ENCODE measurements around the gene EDN3. TPM values are rescaled to one million over a fixed set of nuclear protein-coding genes. Genes with fewer than 3 reads are reported as not detected.

Gene EDN3
- total RNA-seq, 1 donor from 2014 or later: not detected

DNA sequence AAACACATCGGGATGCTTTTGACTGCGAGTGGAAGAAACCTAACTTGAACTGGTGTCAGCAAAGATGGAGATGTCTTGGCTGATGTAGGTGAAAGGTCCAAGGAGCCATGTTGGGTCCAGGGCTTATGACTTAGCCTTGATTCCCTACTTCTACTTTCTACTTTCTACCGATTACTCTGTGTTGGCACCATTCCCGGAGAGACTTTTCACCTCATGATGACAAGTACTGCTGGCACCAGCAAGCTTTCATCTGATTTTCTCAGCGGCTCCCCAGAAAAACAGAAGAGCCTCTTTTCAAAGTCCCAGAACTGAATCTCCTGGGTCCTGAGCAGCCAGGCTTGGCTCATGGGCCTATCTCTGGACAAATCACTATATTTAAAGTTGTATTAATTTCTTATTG lies 4.9 kb upstream of the EDN3 start:
- TF ChIP-seq, protein P1, sequence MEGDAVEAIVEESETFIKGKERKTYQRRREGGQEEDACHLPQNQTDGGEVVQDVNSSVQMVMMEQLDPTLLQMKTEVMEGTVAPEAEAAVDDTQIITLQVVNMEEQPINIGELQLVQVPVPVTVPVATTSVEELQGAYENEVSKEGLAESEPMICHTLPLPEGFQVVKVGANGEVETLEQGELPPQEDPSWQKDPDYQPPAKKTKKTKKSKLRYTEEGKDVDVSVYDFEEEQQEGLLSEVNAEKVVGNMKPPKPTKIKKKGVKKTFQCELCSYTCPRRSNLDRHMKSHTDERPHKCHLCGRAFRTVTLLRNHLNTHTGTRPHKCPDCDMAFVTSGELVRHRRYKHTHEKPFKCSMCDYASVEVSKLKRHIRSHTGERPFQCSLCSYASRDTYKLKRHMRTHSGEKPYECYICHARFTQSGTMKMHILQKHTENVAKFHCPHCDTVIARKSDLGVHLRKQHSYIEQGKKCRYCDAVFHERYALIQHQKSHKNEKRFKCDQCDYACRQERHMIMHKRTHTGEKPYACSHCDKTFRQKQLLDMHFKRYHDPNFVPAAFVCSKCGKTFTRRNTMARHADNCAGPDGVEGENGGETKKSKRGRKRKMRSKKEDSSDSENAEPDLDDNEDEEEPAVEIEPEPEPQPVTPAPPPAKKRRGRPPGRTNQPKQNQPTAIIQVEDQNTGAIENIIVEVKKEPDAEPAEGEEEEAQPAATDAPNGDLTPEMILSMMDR (IDR thresholded peaks at IDR 0.05): no peak
- Mint-ChIP-seq H3K4me1 (no peaks in the 10 kb centered on the region), H3K27ac (no peak overlapping the region), H3K27me3 (peaks cover 45% of the 10 kb centered on the region), H3K36me3 (ENCODE audit: low read depth) (no peaks in the 10 kb centered on the region), H3K4me3 (no peak overlapping the region), H3K9me3 (no peaks in the 10 kb centered on the region)
- ChIA-PET POLR2A (no interaction called here), CTCF (no interaction called here)
- no peak for ATAC-seq (ENCODE audit: low read depth)
- intact Hi-C loops (cut with micrococcal nuclease): no loop called here
- no peak for DNase-seq

DNA sequence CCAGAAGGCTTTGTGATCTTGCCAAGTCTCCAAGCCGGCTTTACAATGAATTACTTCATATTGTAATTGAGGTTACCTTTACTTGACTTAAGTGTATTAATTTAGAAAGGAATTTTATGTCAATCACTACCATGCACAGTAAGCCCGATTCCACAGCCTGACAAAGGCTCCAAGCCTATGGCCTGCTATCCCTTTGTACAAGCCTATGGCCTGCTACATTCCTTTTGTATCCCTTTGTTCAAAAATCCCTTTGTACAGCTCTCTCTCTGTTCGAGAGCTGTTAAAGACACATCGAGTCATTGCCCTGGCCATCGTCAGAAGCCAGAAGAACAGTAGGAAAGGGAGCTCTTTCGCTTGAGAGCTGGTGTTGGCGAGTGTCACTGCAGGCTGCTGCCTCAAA lies 2.7 kb upstream of the EDN3 start:
- Mint-ChIP-seq H3K4me3 (no peak overlapping the region), H3K9me3 (no peaks in the 10 kb centered on the region), H3K27ac (no peak overlapping the region), H3K36me3 (ENCODE audit: low read depth) (no peaks in the 10 kb centered on the region), H3K4me1 (no peaks in the 10 kb centered on the region), H3K27me3 (peaks cover 54% of the 10 kb centered on the region)
- ChIA-PET CTCF (no interaction called here), POLR2A (no interaction called here)
- ATAC-seq (ENCODE audit: low read depth) (no peak), DNase-seq (no peak)
- TF ChIP-seq, protein P1 (IDR thresholded peaks at IDR 0.05): no peak
- intact Hi-C loops (cut with micrococcal nuclease): no loop called here

DNA sequence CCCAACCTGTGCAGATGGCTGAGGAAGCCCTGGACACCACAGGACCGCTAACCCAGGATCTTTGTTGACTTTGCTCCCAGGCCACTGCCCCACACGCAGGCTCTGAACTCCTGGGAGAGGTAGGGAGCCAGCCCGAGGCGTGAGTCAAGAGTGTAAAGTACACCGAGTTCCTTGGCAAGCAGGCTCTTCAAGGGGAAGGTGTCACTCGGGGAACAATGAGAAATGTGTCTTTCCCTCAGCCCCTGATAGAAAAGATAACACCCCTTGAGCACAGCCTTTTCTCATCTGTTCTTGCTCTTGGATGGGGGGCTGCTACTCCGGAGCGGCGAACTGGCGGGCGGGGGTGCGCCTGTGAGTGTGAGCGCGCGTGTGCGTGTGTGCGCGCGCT lies 472 bp upstream of the EDN3 start:
- POLR2A ChIA-PET: no interaction called here
- Mint-ChIP-seq H3K36me3 (ENCODE audit: low read depth) (no peaks in the 10 kb centered on the region), H3K27me3 (peaks cover 61% of the 10 kb centered on the region), H3K9me3 (no peaks in the 10 kb centered on the region), H3K4me1 (no peaks in the 10 kb centered on the region), H3K27ac (no peak overlapping the region), H3K4me3 (no peak overlapping the region)
- DNase-seq (no peak), ATAC-seq (ENCODE audit: low read depth) (no peak)
- TF ChIP-seq, protein P1 (IDR thresholded peaks at IDR 0.05): no peak
- intact Hi-C loops (cut with micrococcal nuclease): no loop called here
- CTCF ChIA-PET: no interaction called here

DNA sequence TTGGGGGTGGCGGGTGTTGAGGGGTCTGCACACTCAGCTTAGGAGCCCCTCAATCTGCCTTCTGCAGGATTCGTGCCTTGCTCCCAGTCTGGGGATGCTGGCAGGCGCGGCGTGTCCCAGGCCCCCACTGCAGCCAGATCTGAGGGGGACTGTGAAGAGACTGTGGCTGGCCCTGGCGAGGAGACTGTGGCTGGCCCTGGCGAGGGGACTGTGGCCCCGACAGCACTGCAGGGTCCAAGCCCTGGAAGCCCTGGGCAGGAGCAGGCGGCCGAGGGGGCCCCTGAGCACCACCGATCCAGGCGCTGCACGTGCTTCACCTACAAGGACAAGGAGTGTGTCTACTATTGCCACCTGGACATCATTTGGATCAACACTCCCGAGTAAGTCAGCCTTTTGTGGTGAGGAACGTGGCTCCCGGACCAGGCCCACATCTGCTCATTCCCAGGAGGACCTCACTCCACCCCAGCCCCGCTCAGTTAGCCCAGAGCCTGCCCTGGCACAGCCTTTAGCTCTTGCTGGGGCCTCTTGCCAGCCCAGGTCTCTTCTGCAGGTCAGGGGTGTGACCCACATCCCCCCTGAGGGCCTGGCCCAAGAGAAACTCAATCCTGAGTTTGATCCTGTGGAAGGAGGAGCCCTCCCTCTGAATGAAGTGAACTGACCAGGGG lies 1.1 kb downstream of the EDN3 start:
- Mint-ChIP-seq H3K9me3 (no peaks in the 10 kb centered on the region), H3K4me3 (no peak overlapping the region), H3K4me1 (no peaks in the 10 kb centered on the region), H3K27ac (no peak overlapping the region), H3K36me3 (ENCODE audit: low read depth) (no peaks in the 10 kb centered on the region), H3K27me3 (peaks cover 57% of the 10 kb centered on the region)
- CTCF ChIA-PET: no interaction called here
- intact Hi-C loops (cut with micrococcal nuclease): no loop called here
- POLR2A ChIA-PET: no interaction called here
- DNase-seq (no peak), ATAC-seq (ENCODE audit: low read depth) (no peak)
- TF ChIP-seq, protein P1 (IDR thresholded peaks at IDR 0.05): no peak

DNA sequence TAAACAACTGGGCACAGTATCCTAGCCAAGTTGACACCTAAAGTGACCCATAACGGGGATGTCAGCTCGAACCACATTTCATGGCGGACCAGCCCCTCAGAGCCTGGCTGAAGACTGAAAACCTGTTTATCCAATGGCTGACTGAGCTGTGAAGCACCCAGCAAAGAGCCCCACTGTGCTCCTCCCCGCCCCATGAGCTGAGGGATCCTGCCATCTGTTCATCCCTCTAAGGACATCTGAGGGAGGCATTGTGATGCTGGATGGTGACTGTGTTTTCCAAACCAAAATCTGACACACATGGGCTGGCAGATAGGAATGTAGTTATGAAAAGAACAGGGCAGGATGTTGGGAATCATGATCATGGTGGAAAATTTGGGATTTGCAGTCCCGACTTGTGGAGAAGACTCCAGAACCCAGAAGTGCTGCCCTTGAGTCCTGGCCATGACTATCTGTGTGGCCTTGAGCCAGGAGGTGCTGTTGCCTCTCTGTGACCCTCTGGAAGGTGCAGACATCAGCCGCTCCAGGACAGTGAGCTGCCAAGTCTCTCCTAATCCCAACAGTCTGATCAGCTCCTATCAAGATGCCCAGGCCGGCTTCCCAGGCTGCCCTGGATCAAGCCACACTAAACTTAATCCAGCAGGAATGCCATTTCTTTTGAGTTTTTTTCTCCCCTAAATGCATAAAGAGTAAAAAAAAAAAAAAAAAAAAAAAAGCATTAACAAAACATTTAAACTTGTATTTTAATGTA lies 5.7 kb downstream of the EDN3 start:
- H3K4me1 Mint-ChIP-seq: no peaks in the 10 kb centered on the region
- POLR2A ChIA-PET: no interaction called here
- H3K27ac Mint-ChIP-seq: no peak overlapping the region
- H3K4me3 Mint-ChIP-seq: no peak overlapping the region
- DNase-seq: no peak
- peaks cover 32% of the 10 kb centered on the region for H3K27me3 Mint-ChIP-seq
- no peak for ATAC-seq (ENCODE audit: low read depth)
- CTCF ChIA-PET: no interaction called here
- no peaks in the 10 kb centered on the region for H3K36me3 Mint-ChIP-seq (ENCODE audit: low read depth)
- no peaks in the 10 kb centered on the region for H3K9me3 Mint-ChIP-seq
- TF ChIP-seq, protein P1 (IDR thresholded peaks at IDR 0.05): no peak
- intact Hi-C loops (cut with micrococcal nuclease): no loop called here
